HepG2 (cell line): ENCODE measurements around the gene IGSF21. TPM values are rescaled to one million over a fixed set of nuclear protein-coding genes. Genes with fewer than 3 reads are reported as not detected.
A peak's percentile ranks its signal among the peaks of the same experiment; 100 is the strongest.

Source experiments
- ATAC-seq: fragments of 200-7000 bp; cut with Tn5 transposase; 3 replicates; pipeline ENCODE4 v1.9.1; 2020; ENCODE audit warnings: mild to moderate bottlenecking, moderate library complexity
- BruUV-seq: library from RNA; stranded (reverse); fragments of 400-500 nt; replicated peaks from 2 replicates; lab custom pipeline; 2021; lab: Mats Ljungman, UMichigan
- CTCF ChIA-PET: fragments of 300-600 bp; formaldehyde crosslinking; extraction: SDS; loops from one replicate; lab custom pipeline; 2021; ENCODE audit warnings: low total read pairs, inconsistent platforms, low intra/inter-chr PET ratio; lab: Yijun Ruan, JAX
- POLR2A ChIA-PET: fragments of 350-600 bp; sonication (Branson Sonifier 250); formaldehyde crosslinking; loops from one replicate; lab custom pipeline; 2020; ENCODE audit warnings: antibody characterized with exemption, inconsistent platforms; lab: Yijun Ruan, JAX
- DNase-seq: peaks from one replicate; pipeline ENCODE4 v3.0.0-alpha.2; 2015; ENCODE audit warnings: low spot score
- FAIRE-seq: peaks from 3 replicates; lab custom pipeline; 2011; peaks lifted over from hg19 to GRCh38; lab: Jason Lieb, UNC
- H2AFZ ChIP-seq: one replicate; pipeline ENCODE4 v1.6.1; 2011; ENCODE audit warnings: low read length, inconsistent platforms
- H3K27ac ChIP-seq: fragments of 300-600 bp; 3 replicates; pipeline ENCODE4 v1.8.0; 2011; ENCODE audit warnings: mixed run types, mild to moderate bottlenecking, mixed read lengths, low read length, inconsistent platforms; ENCODE audit not compliant: insufficient read depth; ENCODE audit errors: extremely low read length
- H3K27me3 ChIP-seq, 2 experiments: fragments of 200-600 bp in 1 of 2; 2 replicates in 1 of 2; 3 replicates in 1 of 2; pipeline versions ENCODE4 v1.6.0 to v1.8.0; 2011; ENCODE audit warnings: low read length in 2 of 2, mild to moderate bottlenecking in 2 of 2, moderate library complexity in 2 of 2, inconsistent platforms in 1 of 2; ENCODE audit not compliant: insufficient read depth in 2 of 2, control insufficient read depth in 1 of 2
- H3K36me3 ChIP-seq, 2 experiments: fragments of 200-600 bp in 1 of 2; replicated peaks in 1 of 2; 2 replicates in 1 of 2; 3 replicates in 1 of 2; pipeline versions ENCODE4 v1.5.1 to v1.8.0; 2011; ENCODE audit warnings: low read length in 2 of 2, inconsistent platforms in 1 of 2; ENCODE audit not compliant: insufficient read depth in 2 of 2, control insufficient read depth in 1 of 2
- H3K4me1 ChIP-seq: 2 replicates; pipeline ENCODE4 v1.5.1; 2012; ENCODE audit warnings: low read length, inconsistent platforms; ENCODE audit not compliant: insufficient read depth
- H3K4me2 ChIP-seq: 2 replicates; pipeline ENCODE4 v1.6.0; 2011; ENCODE audit warnings: low read depth, low read length, inconsistent platforms
- H3K4me3 ChIP-seq, 3 experiments: fragments of 200-600 bp in 1 of 3; sonication (generic), shearing (Covaris generic) in 1 of 3; replicated peaks in 1 of 3; 2 replicates each; pipeline ENCODE4 v1.5.1; 2011 to 2016; ENCODE audit warnings: low read length in 3 of 3, inconsistent platforms in 2 of 3, low read depth in 2 of 3, mild to moderate bottlenecking in 2 of 3, control low read depth in 1 of 3, mixed read lengths in 1 of 3; ENCODE audit not compliant: insufficient read depth in 1 of 3
- H3K79me2 ChIP-seq: one replicate; pipeline ENCODE4 v1.6.1; 2011; ENCODE audit warnings: low read length, inconsistent platforms; ENCODE audit not compliant: insufficient read depth
- H3K9ac ChIP-seq: 2 replicates; pipeline ENCODE4 v1.6.0; 2011; ENCODE audit warnings: mild to moderate bottlenecking, low read depth, low read length, inconsistent platforms; ENCODE audit not compliant: insufficient read depth
- H3K9me3 ChIP-seq: 2 replicates; pipeline ENCODE4 v1.5.1; 2012; ENCODE audit warnings: mild to moderate bottlenecking, low read length
- H4K20me1 ChIP-seq: 2 replicates; pipeline ENCODE4 v1.6.0; 2011; ENCODE audit warnings: inconsistent platforms, mild to moderate bottlenecking, low read length, moderate library complexity; ENCODE audit not compliant: insufficient read depth
- ARNT ChIP-seq: fragments of 450-650 bp; IDR thresholded peaks from 2 replicates; pipeline ENCODE4 v1.6.1; 2017
- CTCF ChIP-seq: sonication (generic); formaldehyde crosslinking; IDR thresholded peaks from 2 replicates; pipeline ENCODE4 v1.5.0; 2020; ENCODE audit warnings: mild to moderate bottlenecking, missing genetic modification reagents, moderate library complexity
- HNF1B ChIP-seq: sonication (generic); formaldehyde crosslinking; IDR thresholded peaks from 2 replicates; pipeline ENCODE4 v1.5.1; 2020; ENCODE audit warnings: mild to moderate bottlenecking, moderate library complexity, missing genetic modification reagents
- NR2F1 ChIP-seq, 2 experiments: fragments of 450-650 bp in 1 of 2; formaldehyde crosslinking in 1 of 2; IDR thresholded peaks; 2 replicates each; pipeline versions ENCODE4 v1.5.0 to v1.6.1; 2016 to 2020; ENCODE audit warnings: mild to moderate bottlenecking in 1 of 2, missing compliant biosample characterization in 1 of 2, missing genetic modification reagents in 1 of 2, moderate library complexity in 1 of 2
- RAD21 ChIP-seq: fragments of 450-650 bp; formaldehyde crosslinking; IDR thresholded peaks from 2 replicates; pipeline ENCODE4 v1.5.0; 2020; ENCODE audit warnings: mild to moderate bottlenecking
- SAP130 ChIP-seq: IDR thresholded peaks from 2 replicates; pipeline ENCODE4 v1.6.1; 2016; ENCODE audit warnings: low read depth
- STAG1 ChIP-seq: sonication (generic); formaldehyde crosslinking; IDR thresholded peaks from 2 replicates; pipeline ENCODE4 v1.4.0; 2020; ENCODE audit warnings: missing genetic modification reagents
- STAT5B ChIP-seq: sonication (generic); formaldehyde crosslinking; IDR thresholded peaks from 2 replicates; pipeline ENCODE4 v1.4.0; 2020; ENCODE audit warnings: missing genetic modification reagents
- ZNF17 ChIP-seq: sonication (generic); formaldehyde crosslinking; IDR thresholded peaks from 2 replicates; pipeline ENCODE4 v1.5.0; 2020; ENCODE audit warnings: mild to moderate bottlenecking, missing genetic modification reagents
- ZNF501 ChIP-seq: sonication (generic); formaldehyde crosslinking; IDR thresholded peaks from 2 replicates; pipeline ENCODE4 v1.5.1; 2020; ENCODE audit warnings: mild to moderate bottlenecking, moderate library complexity, missing genetic modification reagents
- ZNF597 ChIP-seq: sonication (generic); formaldehyde crosslinking; IDR thresholded peaks from 2 replicates; pipeline ENCODE4 v1.5.0; 2020; ENCODE audit warnings: missing genetic modification reagents
- ZNF749 ChIP-seq: sonication (generic); formaldehyde crosslinking; IDR thresholded peaks from 2 replicates; pipeline ENCODE4 v1.8.0; 2022; ENCODE audit warnings: mild to moderate bottlenecking, missing genetic modification reagents, moderate library complexity, borderline replicate concordance
- WGBS: methylation state at CpG from one replicate; pipeline ENCODE4 v1.1.6; 2017; ENCODE audit warnings: low lambda C conversion rate; 5-methylcytosine and 5-hydroxymethylcytosine counted together
- in situ Hi-C: cut with HindIII; loops from 2 replicates; pipeline ENCODE4 v1.10.0; 2017; ENCODE audit warnings: low pct_unique_long_range_greater_than_20kb; ENCODE audit not compliant: extremely low pct_ligation_motif_present
- intact Hi-C: fragments of 100-400 bp; cut with micrococcal nuclease; formaldehyde crosslinking; loops from one replicate; pipeline ENCODE4 v1.10.0; 2022; ENCODE audit not compliant: unreplicated experiment
- polyA plus RNA-seq, 8 experiments: library from polyadenylated mRNA; depleted of rRNA in 3 of 8; stranded (reverse) in 7 of 8; unstranded in 1 of 8; fragments of >200 nt; fragmentation: Illumina TruSeq in 4 of 8; extraction: Trizol in 4 of 8; gene quantifications; 2 replicates each; pipeline versions ENCODE4 v1.2.1 to v1.2.3, GENCODE V29; 2011 to 2016; ENCODE audit warnings: low read depth in 4 of 8, missing spikeins in 1 of 8, mixed read lengths in 1 of 8; ENCODE audit not compliant: insufficient read depth in 1 of 8
- total RNA-seq, 5 experiments: library from RNA; depleted of rRNA; stranded (reverse); fragments of >200 nt; fragmentation: Illumina TruSeq; extraction: Trizol; gene quantifications; 2 replicates each; pipeline ENCODE4 v1.2.3, GENCODE V29; 2016; ENCODE audit warnings: low read depth in 1 of 5

IGSF21 gene
- total and polyA plus RNA-seq, 2 of the 13 experiments (the other 11 are each of a cell fraction or from before 2014, with no cell fraction given): not detected

- H3K27ac ChIP-seq: no peak overlapping the region
- WGBS: 33% methylated on average over 6 of the region's 6 CpGs
- H3K79me2 ChIP-seq: no peaks in the 10 kb centered on the region
- in situ Hi-C loops: no loop called here
- CTCF ChIA-PET: no interaction called here
- no peaks in the 10 kb centered on the region for H3K36me3 ChIP-seq
- no peaks in the 10 kb centered on the region for H3K9me3 ChIP-seq
- BruUV-seq: no TSS peak
- no peaks in the 10 kb centered on the region for H3K4me1 ChIP-seq
- H3K27me3 ChIP-seq: peaks cover 2 to 3% of the 10 kb centered on the region in 2 experiments; a peak in 1 of 5 replicates
- H3K9ac ChIP-seq: no peak overlapping the region
- H3K4me2 ChIP-seq: no peak overlapping the region
- FAIRE-seq: no peak
- H2AFZ ChIP-seq: no peak overlapping the region
- DNase-seq: no peak
- intact Hi-C loops: no loop called here
- no peaks in the 10 kb centered on the region for H4K20me1 ChIP-seq
- TF ChIP-seq ARNT: no peak
- no peak for TF ChIP-seq SAP130 (CRISPR knock-in tag)
- no peak for TF ChIP-seq ZNF17
- TF ChIP-seq ZNF597 (CRISPR knock-in tag): no peak
- TF ChIP-seq ZNF749: no peak
- no peak for TF ChIP-seq ZNF501
- POLR2A ChIA-PET: no interaction called here
- H3K4me3 ChIP-seq: no peak overlapping the region
- ATAC-seq: no peak
Measured at GRCh38 chr1:18373151-18373550, 265.6 kb downstream of the IGSF21 start.

GRCh38 chr1:18373882-18374493 lies 266.4 kb downstream of the IGSF21 start:
- POLR2A ChIA-PET: no interaction called here
- no peaks in the 10 kb centered on the region for H3K36me3 ChIP-seq
- no peak overlapping the region for H3K4me3 ChIP-seq
- ATAC-seq (peak; percentile 70), DNase-seq (no peak), FAIRE-seq (no peak)
- H3K79me2 ChIP-seq: no peaks in the 10 kb centered on the region
- H2AFZ ChIP-seq: no peak overlapping the region
- H3K9ac ChIP-seq: no peak overlapping the region
- CTCF ChIA-PET: no interaction called here
- H3K27me3 ChIP-seq: peaks cover 2 to 3% of the 10 kb centered on the region in 2 experiments; a peak in 1 of 5 replicates
- H3K27ac ChIP-seq: no peak overlapping the region
- no peak overlapping the region for H3K4me2 ChIP-seq
- WGBS: 36% methylated on average over 6 of the region's 14 CpGs
- H3K4me1 ChIP-seq: no peaks in the 10 kb centered on the region
- no TSS peak for BruUV-seq
- no peaks in the 10 kb centered on the region for H4K20me1 ChIP-seq
- no peaks in the 10 kb centered on the region for H3K9me3 ChIP-seq
- intact Hi-C loops (no loop called here), in situ Hi-C loops (no loop called here)
- TF ChIP-seq STAG1 (CRISPR knock-in tag): peak; percentile 33; the same call in 1 of the 2 replicates
- TF ChIP-seq STAT5B (CRISPR knock-in tag): no peak
- TF ChIP-seq HNF1B: no peak
- peak; percentile 21; the same call in 1 of the 2 replicates for TF ChIP-seq RAD21 (CRISPR knock-in tag)
- TF ChIP-seq CTCF: peak; percentile 64
- no peak for TF ChIP-seq NR2F1 (CRISPR knock-in tag; IDR thresholded peaks at IDR 0.05)
